Lower leg skin (tissue), 4 donors: Measurements from ENCODE around the gene PAFAH1B1. TPM values are rescaled to one million over a fixed set of nuclear protein-coding genes. Genes with fewer than 3 reads are reported as not detected.

Source experiments
- DNase-seq, 2 donors: peaks; one replicate each; pipeline ENCODE4 v3.0.0-alpha.2; 2019; ENCODE audit warnings: low spot score in 2 of 2
- H3K4me3 ChIP-seq: fragments of 200-600 bp; sonication (generic); 2 replicates; pipeline ENCODE4 v1.5.1; 2017; ENCODE audit warnings: mild to moderate bottlenecking, low read depth; ENCODE audit not compliant: poor library complexity, severe bottlenecking
- CTCF ChIP-seq, 3 donors: fragments of 450-650 bp; IDR thresholded peaks; one replicate each; pipeline ENCODE4 v1.5.1; 2016; ENCODE audit warnings: antibody characterized with exemption in 3 of 3, mild to moderate bottlenecking in 3 of 3, moderate library complexity in 2 of 3
- POLR2A ChIP-seq, 2 donors: fragments of 450-650 bp; IDR thresholded peaks; one replicate each; pipeline ENCODE4 v1.6.1; 2016 to 2017; ENCODE audit warnings: antibody characterized with exemption in 2 of 2, mild to moderate bottlenecking in 1 of 2, moderate library complexity in 1 of 2
- WGBS, 2 donors: methylation state at CpG; one replicate each; pipeline ENCODE4 v1.1.5; 2018; 5-methylcytosine and 5-hydroxymethylcytosine counted together
- intact Hi-C: fragments of 100-400 bp; cut with DNase I; formaldehyde crosslinking; loops from one replicate; pipeline ENCODE4 v1.15.0; 2023; ENCODE audit warnings: low total_unique reads
- microRNA-seq, 2 donors: library from miRNA; unstranded; fragments of <30 nt; microRNA quantifications; one replicate each; pipeline ENCODE4, GENCODE V29; 2016; ENCODE audit warnings: borderline replicate concordance in 2 of 2, borderline number of aligned reads in 1 of 2
- total RNA-seq, 4 donors: library from RNA; depleted of rRNA; stranded (reverse); fragments of >200 nt; gene quantifications; one replicate each; pipeline ENCODE4 v1.1.0, GENCODE V29; 2016

Gene PAFAH1B1
- total RNA-seq, 4 donors from 2014 or later: 58.7 to 121 (median 94.6) TPM

- 4 to 8% methylated on average over 3 to 30 of the region's 40 CpGs for WGBS, 2 donors
- TF ChIP-seq POLR2A (IDR thresholded peaks at IDR 0.05): no peak
- no peak for TF ChIP-seq CTCF (IDR thresholded peaks at IDR 0.05)
- no peak overlapping the region for H3K4me3 ChIP-seq
- no peak for DNase-seq
- intact Hi-C loops: no loop called here
These were observed 131.3 kb downstream of the PAFAH1B1 start for GRCh38 chr17:2724784-2725164.

GRCh38 chr17:2730764-2731353 lies 137.4 kb downstream of the PAFAH1B1 start:
- intact Hi-C loops: no loop called here
- 80 to 82% methylated on average over 16 to 17 of the region's 17 CpGs for WGBS, 2 donors
- no peak for DNase-seq
- H3K4me3 ChIP-seq: no peak overlapping the region
- no peak for TF ChIP-seq POLR2A (IDR thresholded peaks at IDR 0.05)
- no peak for TF ChIP-seq CTCF (IDR thresholded peaks at IDR 0.05)

- intact Hi-C loops: no loop called here
- TF ChIP-seq POLR2A (IDR thresholded peaks at IDR 0.05): no peak
- TF ChIP-seq CTCF (IDR thresholded peaks at IDR 0.05): no peak
- 87 to 88% methylated on average over 10 of the region's 10 CpGs for WGBS, 2 donors
- DNase-seq: no peak
- no peak overlapping the region for H3K4me3 ChIP-seq
These were observed 138.4 kb downstream of the PAFAH1B1 start for GRCh38 chr17:2731807-2732206.

GRCh38 chr17:2734939-2735338 lies 141.5 kb downstream of the PAFAH1B1 start:
- WGBS, 2 donors: 71 to 80% methylated on average over 10 of the region's 10 CpGs
- TF ChIP-seq POLR2A (IDR thresholded peaks at IDR 0.05) (no peak), CTCF (IDR thresholded peaks at IDR 0.05) (no peak)
- no peak for DNase-seq
- intact Hi-C loops: no loop called here
- no peak overlapping the region for H3K4me3 ChIP-seq

Small RNA genes lying within 50 kb of the gene (microRNA-seq; reads per million reads assigned to microRNA genes)
- 0 reads per million in 2 donors for gene MIR6776

Other genes starting within 250 kb of the PAFAH1B1 start
- gene MNT, start 192.6 kb upstream of the PAFAH1B1 start, total RNA-seq: 10 to 100 TPM; 10.3 to 28.6 (median 15.4) TPM
- gene METTL16, start 81.8 kb upstream of the PAFAH1B1 start, total RNA-seq: 10 to 100 TPM; 17.7 to 47.4 (median 38.5) TPM
- gene CLUH, start 118.1 kb downstream of the PAFAH1B1 start, total RNA-seq: 100 to 1,000 TPM in 3 of 4 donors, 10 to 100 TPM in 1; 99.3 to 178 (median 117) TPM
- gene CCDC92B, start 156.0 kb downstream of the PAFAH1B1 start, total RNA-seq: under 1 TPM; 0.11 to 0.71 (median 0.34) TPM
- gene RAP1GAP2, start 202.8 kb downstream of the PAFAH1B1 start, total RNA-seq: 10 to 100 TPM in 3 of 4 donors, 1 to 10 TPM in 1; 9.2 to 15.3 (median 12.8) TPM